KG1 (cell line): ENCODE results near the gene ACAP3.
"Not testable (repeated sequence)": the region's sequence is repeated elsewhere in the genome, so short reads cannot be mapped to it uniquely, and the experiment has no call there.

ENCODE experiments used
- DNase-seq: peaks from one replicate; lab custom pipeline; 2025; lab: John Stamatoyannopoulos, UW

The ACAP3 gene

GRCh38 chr1:1330366-1331067, 22.8 kb upstream of the ACAP3 start:
- DNase-seq, result no peak

DNA sequence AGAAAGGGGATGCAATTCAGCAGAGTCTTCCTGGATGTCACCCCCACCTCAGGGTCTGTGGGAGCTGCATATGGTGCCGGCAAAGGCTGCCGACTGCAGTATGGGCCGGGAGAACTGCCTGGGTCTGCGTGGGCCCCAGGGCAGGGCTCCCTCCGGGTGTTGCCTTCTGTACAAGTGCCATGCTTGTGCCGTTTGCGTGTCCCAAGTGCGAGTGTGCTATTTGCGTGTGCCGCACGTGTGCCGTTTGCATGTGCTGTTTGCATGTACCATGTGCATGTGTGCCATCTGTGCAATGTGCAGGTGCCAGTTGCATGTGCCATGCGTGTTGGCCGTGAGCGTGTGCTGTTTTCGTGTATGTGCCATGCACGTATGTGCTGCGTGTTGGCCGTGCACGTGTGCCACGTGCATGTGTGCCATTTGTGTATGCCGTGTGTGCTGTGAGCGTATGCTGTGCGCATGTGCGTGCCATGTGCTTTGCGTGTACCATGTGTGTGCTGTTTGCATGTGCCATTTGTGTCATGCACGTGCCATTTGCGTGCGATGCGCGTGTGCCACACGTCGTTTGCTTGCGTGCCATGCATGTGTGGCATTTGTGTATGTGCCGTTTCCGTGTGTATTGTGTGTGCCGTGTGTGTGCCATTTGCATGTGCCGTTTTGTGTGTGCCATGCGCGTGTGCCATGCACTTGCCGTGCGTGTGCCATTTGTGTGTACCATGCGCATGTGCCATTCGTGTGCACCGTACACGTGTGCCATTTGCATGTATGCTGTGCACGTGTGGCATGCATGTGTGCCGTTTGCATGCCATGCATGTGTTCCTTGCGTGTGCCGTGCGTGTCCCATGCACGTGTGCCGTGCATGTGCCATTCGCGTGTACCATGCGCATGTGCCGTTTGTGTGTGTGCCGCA, 21.8 kb upstream of the ACAP3 start:
- no peak for DNase-seq

- DNase-seq, result no peak
These were observed 20.5 kb upstream of the ACAP3 start for GRCh38 chr1:1328254-1328653.

GRCh38 chr1:1327291-1327690, 19.6 kb upstream of the ACAP3 start:
- no peak for DNase-seq

DNA sequence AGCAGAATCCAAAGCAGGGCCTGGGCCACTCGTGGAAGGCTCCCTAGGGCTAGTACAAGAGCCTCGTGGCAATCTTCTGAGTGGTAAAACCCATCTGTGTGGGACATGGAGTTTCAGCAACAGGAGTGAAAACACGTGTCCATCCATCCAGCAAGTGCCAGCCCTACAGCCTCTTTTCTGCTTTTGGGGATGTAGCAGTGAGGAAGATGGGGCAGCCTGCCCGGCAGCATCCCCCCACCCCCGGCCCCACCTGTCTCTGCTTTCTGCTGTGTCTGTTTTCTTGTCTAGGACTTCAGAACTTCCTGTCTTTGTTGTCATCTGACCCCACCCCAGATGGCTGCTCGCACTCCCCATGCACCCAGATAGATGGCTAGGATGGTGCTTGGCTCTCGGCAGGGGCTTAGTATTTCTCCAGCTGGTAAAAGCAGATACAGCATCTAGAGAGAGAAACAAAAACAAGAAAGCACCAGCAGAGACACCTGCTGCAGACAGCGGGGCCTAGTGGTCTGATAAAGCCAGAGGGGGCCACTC, 18.4 kb upstream of the ACAP3 start:
- no peak for DNase-seq

- no peak for DNase-seq
These were observed 17.8 kb upstream of the ACAP3 start for GRCh38 chr1:1325288-1326074.

GRCh38 chr1:1324524-1325287, 17.0 kb upstream of the ACAP3 start, which contains the start of the genes CPTP and INTS11:
TSS of gene CPTP (plus strand) at chr1:1324802. CDS start at chr1:1326911, 2,109 bp downstream.
TSS of gene INTS11 (minus strand) at chr1:1324660. CDS start at chr1:1324608, 52 bp downstream.
- peak; percentile 79 for DNase-seq

DNA sequence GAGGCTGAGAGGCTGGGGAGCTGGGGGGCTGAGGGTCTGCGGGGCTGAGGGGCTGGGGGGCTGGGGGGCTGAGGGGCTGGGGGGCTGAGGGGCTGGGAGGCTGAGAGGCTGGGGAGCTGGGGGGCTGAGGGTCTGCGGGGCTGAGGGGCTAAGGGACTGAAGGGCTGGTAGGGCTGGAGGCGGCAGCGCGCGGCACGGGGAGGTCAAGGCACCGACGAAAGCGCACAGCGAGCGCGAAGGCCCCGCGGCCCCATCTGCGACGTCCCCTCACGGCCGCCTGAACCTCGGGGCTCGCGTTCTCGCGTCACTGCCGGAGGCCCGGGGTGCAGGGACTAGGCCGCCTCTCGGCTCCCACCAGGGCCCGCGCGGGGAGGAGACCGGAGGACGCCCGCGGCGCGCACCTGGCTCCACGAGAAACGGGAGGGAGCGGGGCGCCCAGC, 16.4 kb upstream of the ACAP3 start:
- no peak for DNase-seq

GRCh38 chr1:1322952-1323351, 15.2 kb upstream of the ACAP3 start:
- DNase-seq, result no peak

DNA sequence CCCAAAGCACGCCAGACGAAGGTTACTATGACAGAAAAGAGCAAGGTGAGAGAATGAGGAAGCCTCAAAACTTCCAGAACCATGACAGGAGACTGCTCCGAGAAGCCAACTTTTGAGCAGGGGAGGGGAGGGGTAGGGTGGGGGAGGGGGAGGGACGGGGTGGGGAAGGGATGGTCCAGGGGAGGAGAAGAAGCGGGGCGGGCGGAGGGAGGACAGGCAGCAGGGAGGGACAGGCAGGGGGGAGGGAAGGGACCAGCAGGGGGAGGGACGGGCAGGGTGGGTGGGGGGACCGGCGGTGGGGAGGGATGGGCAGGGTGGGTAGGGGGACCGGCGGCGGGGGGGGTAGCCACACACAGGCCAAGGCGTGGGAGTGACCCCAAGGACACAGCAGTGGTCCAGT, 14.7 kb upstream of the ACAP3 start:
- no peak for DNase-seq

DNA sequence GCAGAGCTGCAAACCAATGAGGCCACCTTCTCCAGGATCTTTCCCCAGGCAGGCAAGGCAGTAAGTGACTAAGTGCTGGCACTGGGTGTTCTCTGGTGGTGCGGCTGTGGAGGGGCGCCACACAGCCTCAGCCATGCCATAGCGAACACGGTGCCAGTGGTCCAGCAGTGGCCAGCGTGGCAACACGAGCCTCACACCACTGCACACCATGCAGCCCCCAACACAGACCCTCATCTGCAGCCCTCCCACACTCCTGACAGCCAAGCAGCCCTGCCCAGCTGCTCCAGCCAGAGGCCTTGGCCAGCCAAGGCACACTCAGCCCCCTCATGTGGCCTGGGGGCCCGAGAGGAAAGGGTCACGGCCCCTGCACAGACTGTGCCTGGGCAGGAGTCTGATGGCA, 13.7 kb upstream of the ACAP3 start:
- DNase-seq, result no peak

- DNase-seq, result no peak
These were observed 13.1 kb upstream of the ACAP3 start for GRCh38 chr1:1320666-1321448.

GRCh38 chr1:1319646-1319941, 11.9 kb upstream of the ACAP3 start:
- no peak for DNase-seq

DNA sequence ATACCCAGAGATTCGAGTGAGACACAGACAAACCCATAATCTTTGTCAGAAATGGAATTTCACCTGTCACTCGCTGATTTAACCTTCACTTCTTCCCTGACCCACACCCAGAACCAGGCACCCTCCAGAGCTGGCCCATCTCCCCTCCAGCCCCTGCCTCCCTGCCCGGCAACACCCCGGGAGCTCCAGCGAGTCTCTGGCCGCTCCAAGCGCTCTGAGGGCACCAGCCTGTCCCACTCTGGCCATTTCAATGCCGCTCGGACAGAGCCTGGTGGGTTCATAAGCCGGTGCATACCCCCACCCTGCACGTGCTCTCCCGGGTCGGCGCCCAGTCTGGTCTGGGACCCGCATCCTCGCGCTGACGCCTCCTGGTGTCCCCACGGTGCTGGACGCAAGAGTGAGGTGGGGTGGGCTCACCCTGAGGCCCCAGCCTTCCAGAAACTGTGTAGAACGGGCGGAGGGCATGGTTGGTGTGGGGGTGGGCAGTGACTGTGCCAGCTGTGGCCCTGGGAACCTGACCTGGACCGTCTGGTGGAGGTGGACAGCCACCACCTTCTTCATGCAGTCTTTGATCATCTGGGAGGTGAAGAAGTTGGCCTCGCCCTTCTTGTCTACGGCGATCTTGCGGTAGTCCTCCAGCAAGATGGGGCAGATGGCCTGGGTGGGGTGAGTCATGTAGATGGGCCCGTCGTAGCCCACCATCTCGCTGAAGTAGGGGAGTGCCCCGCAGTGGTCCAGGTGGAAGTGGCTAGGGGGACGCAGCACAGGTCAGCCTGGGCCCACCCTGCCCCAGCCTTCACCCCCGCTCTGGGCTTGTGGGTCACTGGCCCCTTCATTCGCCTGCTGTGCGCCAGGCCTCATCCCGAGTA, 11.3 kb upstream of the ACAP3 start:
- no peak for DNase-seq

- DNase-seq, result no peak
These were observed 10.5 kb upstream of the ACAP3 start for GRCh38 chr1:1318131-1318652.

GRCh38 chr1:1317420-1317819, 9.7 kb upstream of the ACAP3 start:
- DNase-seq, result no peak

DNA sequence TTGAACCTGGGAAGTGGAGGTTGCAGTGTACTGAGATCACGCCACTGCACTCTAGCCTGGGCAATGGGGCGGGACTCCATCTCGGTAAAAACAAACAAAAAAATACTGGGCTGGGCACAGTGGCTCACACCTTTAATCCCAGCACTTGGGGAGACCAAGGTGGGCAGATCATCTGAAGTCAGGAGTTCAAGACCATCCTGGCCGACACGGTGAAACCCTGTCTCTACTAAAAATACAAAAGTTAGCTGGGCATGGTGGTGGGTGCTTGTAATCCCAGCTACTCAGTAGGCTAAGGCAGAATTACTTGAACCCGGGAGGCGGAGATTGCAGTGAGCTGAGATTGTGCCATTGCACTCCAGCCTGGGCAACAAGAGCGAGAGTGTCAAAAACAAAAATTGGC, 8.5 kb upstream of the ACAP3 start:
- not testable (repeated sequence) for DNase-seq

DNA sequence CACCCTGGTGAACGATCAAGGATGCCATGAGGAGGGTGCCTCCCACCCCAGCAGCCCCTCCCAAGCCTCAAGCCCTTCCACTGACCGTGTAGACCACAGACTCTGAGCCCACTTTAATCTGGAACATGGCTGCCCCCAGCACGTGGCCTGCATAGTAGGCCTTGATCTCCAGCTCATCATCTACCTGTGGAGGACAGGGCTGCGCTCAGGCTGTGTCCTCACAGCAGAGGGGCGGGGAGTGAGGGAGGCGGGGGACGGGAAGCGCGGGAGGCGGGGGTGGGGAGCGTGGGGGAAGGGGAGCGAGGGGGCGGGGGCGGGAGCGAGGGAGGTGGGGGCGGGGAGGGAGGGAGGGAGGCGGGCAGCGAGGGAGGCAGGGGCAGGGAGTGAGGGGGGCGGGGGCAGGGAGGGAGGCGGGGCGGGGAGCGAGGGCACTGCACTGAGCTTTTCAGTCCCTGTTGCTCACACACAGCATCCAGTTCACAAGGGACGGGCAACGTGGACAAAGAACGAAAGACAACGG, 7.8 kb upstream of the ACAP3 start:
- no peak for DNase-seq

DNA sequence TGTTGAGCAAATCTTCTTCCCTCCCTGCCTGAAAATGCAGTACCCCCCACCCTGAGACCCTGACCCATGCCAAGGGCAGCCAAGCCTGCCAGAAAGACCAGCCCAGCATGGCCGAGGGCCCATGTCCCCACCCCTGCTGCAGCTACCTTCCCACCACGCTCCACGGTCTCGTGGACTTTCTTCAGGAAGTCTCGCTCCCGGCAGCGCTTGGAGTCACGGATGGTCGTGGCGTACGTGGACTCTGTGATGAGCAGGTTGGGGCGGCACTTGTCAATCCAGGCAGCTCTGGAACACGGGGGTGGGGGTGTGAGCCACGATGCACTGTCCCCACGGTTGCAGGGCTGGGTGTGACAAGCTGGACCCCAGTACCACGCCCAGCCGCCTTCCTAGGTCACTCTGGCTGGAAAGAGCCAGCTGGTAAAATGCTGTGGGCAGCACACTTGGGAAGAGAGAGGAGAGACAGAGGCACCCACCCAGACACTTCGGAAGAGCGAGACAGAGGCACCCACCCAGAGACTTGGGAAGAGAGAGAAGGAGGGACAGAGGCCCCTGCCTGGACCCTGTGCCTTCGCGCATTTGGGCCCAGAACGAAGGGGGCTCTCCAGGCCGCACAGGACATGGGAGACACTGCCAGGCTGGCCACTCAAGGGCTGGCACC, 7.1 kb upstream of the ACAP3 start:
- no peak for DNase-seq
